NT2/D1 (cell line): Measurements from ENCODE around the gene AOPEP.

Experiments used
- DNase-seq: peaks from one replicate; pipeline ENCODE4 v3.0.0-alpha.2; 2011; ENCODE audit warnings: low read depth, low spot score
- H3K27me3 ChIP-seq: 2 replicates; pipeline ENCODE4 v1.6.0; 2011; ENCODE audit warnings: mild to moderate bottlenecking; ENCODE audit not compliant: insufficient read length, insufficient read depth
- H3K36me3 ChIP-seq: 2 replicates; pipeline ENCODE4 v1.6.1; 2011; ENCODE audit warnings: mild to moderate bottlenecking, low read length, mixed read lengths; ENCODE audit not compliant: insufficient read depth, insufficient read length
- H3K4me1 ChIP-seq: 2 replicates; pipeline ENCODE4 v1.5.1; 2011; ENCODE audit not compliant: insufficient read depth, insufficient read length
- H3K4me3 ChIP-seq: 2 replicates; pipeline ENCODE4 v1.5.1; 2011; ENCODE audit warnings: low read depth; ENCODE audit not compliant: insufficient read length
- H3K9ac ChIP-seq: 2 replicates; pipeline ENCODE4 v1.6.0; 2011; ENCODE audit warnings: low read depth; ENCODE audit not compliant: insufficient read length
- H3K9me3 ChIP-seq: 2 replicates; pipeline ENCODE4 v1.5.1; 2011; ENCODE audit warnings: mild to moderate bottlenecking, low read length; ENCODE audit not compliant: insufficient read depth
- SUZ12 ChIP-seq: IDR thresholded peaks from 2 replicates; pipeline ENCODE4 v1.6.1; 2011; ENCODE audit not compliant: insufficient read length, insufficient read depth; ENCODE audit errors: extremely low read depth
- YY1 ChIP-seq: IDR thresholded peaks from 2 replicates; pipeline ENCODE4 v1.6.1; 2011; ENCODE audit not compliant: insufficient read length, insufficient read depth
- ZNF274 ChIP-seq: IDR thresholded peaks from 2 replicates; pipeline ENCODE4 v1.6.1; 2011; ENCODE audit warnings: mild to moderate bottlenecking, low read depth, low read length

AOPEP gene

GRCh38 chr9:95027914-95028852, 301.7 kb downstream of the AOPEP start:
- no peak overlapping the region for H3K4me3 ChIP-seq
- no peaks in the 10 kb centered on the region for H3K27me3 ChIP-seq
- no peak for DNase-seq
- H3K4me1 ChIP-seq = peaks cover 1% of the 10 kb centered on the region
- H3K36me3 ChIP-seq = peaks cover 22% of the 10 kb centered on the region
- no peak overlapping the region for H3K9ac ChIP-seq
- H3K9me3 ChIP-seq = no peaks in the 10 kb centered on the region
- TF ChIP-seq ZNF274 (no peak), SUZ12 (no peak), YY1 (no peak)

GRCh38 chr9:95028853-95029219, 302.3 kb downstream of the AOPEP start:
- Histone ChIP-seq H3K27me3 (no peaks in the 10 kb centered on the region), H3K9ac (no peak overlapping the region), H3K36me3 (peaks cover 22% of the 10 kb centered on the region), H3K4me1 (no peaks in the 10 kb centered on the region), H3K4me3 (no peak overlapping the region), H3K9me3 (no peaks in the 10 kb centered on the region)
- no peak for TF ChIP-seq ZNF274
- TF ChIP-seq SUZ12 = no peak
- no peak for TF ChIP-seq YY1
- DNase-seq = no peak

GRCh38 chr9:95029288-95029687, 302.8 kb downstream of the AOPEP start:
- H3K9me3 ChIP-seq = no peaks in the 10 kb centered on the region
- no peak overlapping the region for H3K4me3 ChIP-seq
- peaks cover 23% of the 10 kb centered on the region for H3K36me3 ChIP-seq
- no peaks in the 10 kb centered on the region for H3K27me3 ChIP-seq
- TF ChIP-seq YY1 (no peak), ZNF274 (no peak), SUZ12 (no peak)
- no peaks in the 10 kb centered on the region for H3K4me1 ChIP-seq
- H3K9ac ChIP-seq = no peak overlapping the region
- no peak for DNase-seq

GRCh38 chr9:95029720-95030119, 303.2 kb downstream of the AOPEP start:
- peaks cover 27% of the 10 kb centered on the region for H3K36me3 ChIP-seq

GRCh38 chr9:95030344-95030743, 303.8 kb downstream of the AOPEP start:
- Histone ChIP-seq H3K9me3 (no peaks in the 10 kb centered on the region), H3K4me3 (no peak overlapping the region), H3K4me1 (no peaks in the 10 kb centered on the region), H3K36me3 (peaks cover 23% of the 10 kb centered on the region), H3K27me3 (no peaks in the 10 kb centered on the region), H3K9ac (no peak overlapping the region)
- no peak for TF ChIP-seq YY1
- TF ChIP-seq SUZ12 = no peak
- TF ChIP-seq ZNF274 = no peak
- no peak for DNase-seq

More at GRCh38 chr9:95029720-95030119, 303.2 kb downstream of the AOPEP start:
- Histone ChIP-seq H3K4me1 (no peaks in the 10 kb centered on the region), H3K4me3 (no peak overlapping the region), H3K9ac (no peak overlapping the region), H3K27me3 (no peaks in the 10 kb centered on the region), H3K9me3 (no peaks in the 10 kb centered on the region)
- DNase-seq = no peak
- TF ChIP-seq SUZ12 (no peak), ZNF274 (no peak), YY1 (no peak)

GRCh38 chr9:95030920-95031642, 304.6 kb downstream of the AOPEP start:
- H3K9ac ChIP-seq = no peak overlapping the region
- no peak overlapping the region for H3K4me3 ChIP-seq
- no peaks in the 10 kb centered on the region for H3K27me3 ChIP-seq
- peaks cover 22% of the 10 kb centered on the region for H3K36me3 ChIP-seq
- H3K4me1 ChIP-seq = no peaks in the 10 kb centered on the region
- no peak for TF ChIP-seq ZNF274
- TF ChIP-seq YY1 = no peak
- TF ChIP-seq SUZ12 = no peak
- DNase-seq = no peak
- H3K9me3 ChIP-seq = no peaks in the 10 kb centered on the region

GRCh38 chr9:95031711-95032461, 305.4 kb downstream of the AOPEP start:
- no peak for DNase-seq
- Histone ChIP-seq H3K9ac (no peak overlapping the region), H3K4me1 (no peaks in the 10 kb centered on the region), H3K4me3 (no peak overlapping the region), H3K36me3 (peaks cover 22% of the 10 kb centered on the region), H3K9me3 (no peaks in the 10 kb centered on the region), H3K27me3 (no peaks in the 10 kb centered on the region)
- TF ChIP-seq SUZ12 (no peak), YY1 (no peak), ZNF274 (no peak)
